Mammary epithelial cell (primary cell): ENCODE measurements around the gene CHAF1A.

Experiments
- EZH2 ChIP-seq: IDR thresholded peaks from 2 replicates; pipeline ENCODE4 v1.6.1; 2012; ENCODE audit warnings: low read length, inconsistent platforms, borderline replicate concordance
- TF ChIP-seq, protein P1 (sequence below), 2 donors: IDR thresholded peaks in 1 of 2; conservative IDR thresholded peaks in 1 of 2; 2 replicates each; pipeline ENCODE4 v1.5.1; 2011 to 2012; ENCODE audit warnings: inconsistent platforms in 2 of 2, low read length in 2 of 2, mild to moderate bottlenecking in 2 of 2, control low read depth in 1 of 2, low read depth in 1 of 2; ENCODE audit not compliant: insufficient read depth in 1 of 2; ENCODE audit errors: extremely low read depth in 1 of 2

DNA sequence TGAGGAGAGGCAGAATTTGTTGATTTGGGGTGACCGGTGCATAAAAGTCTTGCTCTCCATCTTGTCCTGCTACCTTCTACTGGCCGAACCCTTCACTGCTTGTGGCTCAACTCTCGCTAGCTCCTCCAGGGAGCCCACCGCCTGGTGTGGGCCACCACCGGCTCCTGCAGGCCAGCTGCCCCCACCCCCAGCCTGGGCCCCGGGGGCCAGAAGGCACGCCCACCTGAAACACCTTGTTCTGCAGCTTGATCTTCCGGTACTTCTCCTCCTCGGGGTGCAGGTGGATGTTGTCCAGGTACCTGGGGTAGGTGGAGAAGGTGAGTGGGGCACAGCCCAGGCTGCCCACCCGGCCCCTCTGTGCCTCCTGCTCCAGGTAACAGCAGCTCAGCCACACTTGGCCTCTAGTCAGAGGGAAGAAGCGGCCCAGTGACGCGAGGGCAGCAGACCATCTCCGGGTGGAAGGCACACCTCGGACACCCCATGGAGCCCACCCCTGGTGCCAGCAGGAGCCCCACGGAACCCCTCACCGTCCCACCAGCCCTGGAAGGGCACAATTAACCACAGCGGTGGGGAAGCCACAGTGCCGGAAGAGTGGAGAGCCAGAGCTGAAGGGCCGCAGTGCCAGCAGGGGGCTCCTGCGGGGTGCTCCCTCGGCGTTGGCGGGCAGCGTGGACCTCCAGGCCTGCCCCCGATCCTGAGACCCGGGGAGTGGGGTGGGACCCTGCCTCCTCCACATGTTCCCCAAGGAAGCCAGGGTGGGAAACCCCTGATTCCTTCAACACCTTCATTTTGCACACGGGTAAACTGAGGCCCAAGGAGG, 45.1 kb downstream of the CHAF1A start:
- TF ChIP-seq, protein P1, sequence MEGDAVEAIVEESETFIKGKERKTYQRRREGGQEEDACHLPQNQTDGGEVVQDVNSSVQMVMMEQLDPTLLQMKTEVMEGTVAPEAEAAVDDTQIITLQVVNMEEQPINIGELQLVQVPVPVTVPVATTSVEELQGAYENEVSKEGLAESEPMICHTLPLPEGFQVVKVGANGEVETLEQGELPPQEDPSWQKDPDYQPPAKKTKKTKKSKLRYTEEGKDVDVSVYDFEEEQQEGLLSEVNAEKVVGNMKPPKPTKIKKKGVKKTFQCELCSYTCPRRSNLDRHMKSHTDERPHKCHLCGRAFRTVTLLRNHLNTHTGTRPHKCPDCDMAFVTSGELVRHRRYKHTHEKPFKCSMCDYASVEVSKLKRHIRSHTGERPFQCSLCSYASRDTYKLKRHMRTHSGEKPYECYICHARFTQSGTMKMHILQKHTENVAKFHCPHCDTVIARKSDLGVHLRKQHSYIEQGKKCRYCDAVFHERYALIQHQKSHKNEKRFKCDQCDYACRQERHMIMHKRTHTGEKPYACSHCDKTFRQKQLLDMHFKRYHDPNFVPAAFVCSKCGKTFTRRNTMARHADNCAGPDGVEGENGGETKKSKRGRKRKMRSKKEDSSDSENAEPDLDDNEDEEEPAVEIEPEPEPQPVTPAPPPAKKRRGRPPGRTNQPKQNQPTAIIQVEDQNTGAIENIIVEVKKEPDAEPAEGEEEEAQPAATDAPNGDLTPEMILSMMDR (conservative IDR thresholded peaks at IDR 0.05 in 1 of 2, IDR thresholded peaks at IDR 0.05 in 1 of 2; ENCODE audit: extremely low read depth in 1 of 2, insufficient read depth in 1 of 2, low read depth in 1 of 2, low read length in 2 of 2): no peak
- no peak for TF ChIP-seq EZH2
